RWPE2 (cell line): ENCODE measurements around the gene GAS7.

Experiments
- ATAC-seq: fragments of 200-7000 bp; cut with Tn5 transposase; 3 replicates; pipeline ENCODE4 v1.9.1; 2021; ENCODE audit warnings: low read depth
- DNase-seq: peaks from one replicate; pipeline ENCODE4 v3.0.0-alpha.2; 2020; ENCODE audit warnings: low spot score
- H3K27ac ChIP-seq: fragments of 450-650 bp; 2 replicates; pipeline ENCODE4 v1.5.1; 2017; ENCODE audit warnings: mild to moderate bottlenecking; ENCODE audit not compliant: poor library complexity, severe bottlenecking
- H3K27me3 ChIP-seq: fragments of 250-450 bp; sonication (Bioruptor Pico); 2 replicates; pipeline ENCODE4 v1.5.1; 2021; ENCODE audit warnings: mild to moderate bottlenecking, moderate library complexity; ENCODE audit not compliant: insufficient read depth, poor library complexity, severe bottlenecking
- H3K36me3 ChIP-seq: fragments of 250-450 bp; sonication (Bioruptor Pico); 2 replicates; pipeline ENCODE4 v1.5.1; 2020; ENCODE audit warnings: low read depth, mild to moderate bottlenecking, moderate library complexity
- H3K4me1 ChIP-seq: fragments of 250-450 bp; sonication (Bioruptor Pico); 2 replicates; pipeline ENCODE4 v1.5.1; 2021; ENCODE audit warnings: mild to moderate bottlenecking, moderate library complexity; ENCODE audit not compliant: insufficient read depth, poor library complexity, severe bottlenecking
- H3K4me3 ChIP-seq: fragments of 250-450 bp; sonication (Bioruptor Pico); 2 replicates; pipeline ENCODE4 v1.5.1; 2021; ENCODE audit warnings: mild to moderate bottlenecking, moderate library complexity; ENCODE audit not compliant: severe bottlenecking
- H3K9me3 ChIP-seq: fragments of 250-450 bp; sonication (Bioruptor Pico); 2 replicates; pipeline ENCODE4 v1.5.1; 2021; ENCODE audit warnings: mild to moderate bottlenecking, moderate library complexity; ENCODE audit not compliant: severe bottlenecking
- TF ChIP-seq, protein P1 (sequence below): fragments of 450-650 bp; IDR thresholded peaks from one replicate; pipeline ENCODE4 v1.5.1; 2017; ENCODE audit warnings: mild to moderate bottlenecking, moderate library complexity; ENCODE audit not compliant: poor library complexity, severe bottlenecking

The GAS7 gene

DNA sequence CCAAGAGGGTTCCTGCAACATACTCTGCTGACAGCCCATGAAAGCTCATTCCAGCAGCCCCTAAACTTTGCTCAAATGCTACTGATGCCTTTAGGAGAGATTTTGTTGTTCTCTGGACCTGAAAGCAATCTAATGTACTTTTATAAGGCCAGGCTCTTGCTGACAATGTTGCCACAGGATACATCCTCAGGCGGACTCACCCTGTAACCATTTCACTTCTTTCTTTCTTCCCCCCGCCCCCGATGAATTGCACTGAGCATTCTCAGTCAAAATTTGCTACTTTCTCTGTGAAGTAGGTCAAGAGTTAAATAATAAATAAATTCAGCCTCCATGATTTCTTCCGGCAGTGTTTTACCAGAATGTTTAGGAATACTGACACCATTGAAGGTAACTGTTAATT is 1.5 kb downstream of the GAS7 start:
- no peaks in the 10 kb centered on the region for H3K9me3 ChIP-seq
- peaks cover 37% of the 10 kb centered on the region for H3K27me3 ChIP-seq
- DNase-seq (no peak), ATAC-seq (no peak)
- H3K27ac ChIP-seq, result no peak overlapping the region
- no peaks in the 10 kb centered on the region for H3K36me3 ChIP-seq
- no peak overlapping the region for H3K4me3 ChIP-seq
- H3K4me1 ChIP-seq, result no peaks in the 10 kb centered on the region
- TF ChIP-seq, protein P1, sequence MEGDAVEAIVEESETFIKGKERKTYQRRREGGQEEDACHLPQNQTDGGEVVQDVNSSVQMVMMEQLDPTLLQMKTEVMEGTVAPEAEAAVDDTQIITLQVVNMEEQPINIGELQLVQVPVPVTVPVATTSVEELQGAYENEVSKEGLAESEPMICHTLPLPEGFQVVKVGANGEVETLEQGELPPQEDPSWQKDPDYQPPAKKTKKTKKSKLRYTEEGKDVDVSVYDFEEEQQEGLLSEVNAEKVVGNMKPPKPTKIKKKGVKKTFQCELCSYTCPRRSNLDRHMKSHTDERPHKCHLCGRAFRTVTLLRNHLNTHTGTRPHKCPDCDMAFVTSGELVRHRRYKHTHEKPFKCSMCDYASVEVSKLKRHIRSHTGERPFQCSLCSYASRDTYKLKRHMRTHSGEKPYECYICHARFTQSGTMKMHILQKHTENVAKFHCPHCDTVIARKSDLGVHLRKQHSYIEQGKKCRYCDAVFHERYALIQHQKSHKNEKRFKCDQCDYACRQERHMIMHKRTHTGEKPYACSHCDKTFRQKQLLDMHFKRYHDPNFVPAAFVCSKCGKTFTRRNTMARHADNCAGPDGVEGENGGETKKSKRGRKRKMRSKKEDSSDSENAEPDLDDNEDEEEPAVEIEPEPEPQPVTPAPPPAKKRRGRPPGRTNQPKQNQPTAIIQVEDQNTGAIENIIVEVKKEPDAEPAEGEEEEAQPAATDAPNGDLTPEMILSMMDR, result no peak

DNA sequence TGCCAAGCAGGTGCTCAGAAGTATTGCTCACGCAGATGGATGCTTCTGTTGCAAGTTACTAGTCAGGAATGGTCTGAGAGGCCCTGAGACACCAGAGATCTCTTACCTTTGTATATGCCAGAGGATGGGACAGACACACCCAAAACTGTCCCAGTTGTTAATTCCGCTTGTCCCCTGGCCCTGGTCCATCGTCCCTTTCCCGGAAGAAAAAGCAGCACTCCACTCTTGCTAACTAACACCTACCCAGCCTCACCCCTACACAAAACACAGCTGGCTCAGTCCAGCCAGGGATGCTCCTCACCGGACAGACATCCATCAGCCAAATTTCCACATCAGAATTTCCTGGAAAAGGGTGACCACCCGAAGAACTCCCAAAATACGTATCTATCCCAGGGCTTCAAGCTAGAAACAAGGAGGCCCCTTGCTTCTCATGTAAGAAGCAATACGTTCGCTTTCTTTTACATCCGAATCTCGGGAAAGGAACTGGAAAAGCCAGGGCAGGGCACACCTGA is 2.0 kb downstream of the GAS7 start:
- Histone ChIP-seq H3K36me3 (no peaks in the 10 kb centered on the region), H3K9me3 (no peaks in the 10 kb centered on the region), H3K4me3 (no peak overlapping the region), H3K27me3 (peaks cover 37% of the 10 kb centered on the region), H3K27ac (no peak overlapping the region), H3K4me1 (no peaks in the 10 kb centered on the region)
- TF ChIP-seq, protein P1, result no peak
- ATAC-seq, result no peak
- no peak for DNase-seq

DNA sequence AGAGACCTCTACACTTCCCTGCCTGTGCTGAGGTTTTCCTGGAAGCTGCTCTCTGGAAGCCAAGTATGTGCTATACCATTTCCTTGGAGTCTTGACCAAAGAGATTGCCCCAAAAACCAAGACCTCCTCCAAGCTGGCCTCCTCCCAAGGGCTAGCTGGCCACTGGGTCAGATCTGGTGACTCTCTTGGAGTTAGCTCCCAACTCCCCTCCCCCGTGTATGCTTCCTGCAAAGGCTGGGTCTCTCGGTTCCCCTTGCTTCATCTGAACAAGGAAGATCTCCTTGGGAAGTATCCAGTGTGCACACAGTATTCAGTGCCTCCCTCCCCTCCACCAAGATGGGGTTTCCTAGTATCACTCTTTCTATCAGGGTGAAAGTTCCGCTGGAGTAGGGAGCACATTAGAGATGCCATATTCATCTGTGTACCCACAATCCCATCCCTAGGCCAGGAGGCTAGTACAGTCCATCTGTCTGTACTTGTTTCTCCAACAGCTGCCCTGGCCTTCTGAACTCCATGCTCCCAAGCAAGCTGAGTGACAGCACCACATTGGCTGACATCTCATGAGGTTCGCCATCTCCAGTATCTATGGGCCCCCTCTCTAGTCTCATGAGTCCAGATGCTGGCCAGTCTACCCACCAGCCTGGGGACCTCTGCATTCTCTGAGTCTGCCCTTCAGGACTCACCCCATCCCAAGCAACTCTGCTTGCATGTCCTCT is 3.2 kb downstream of the GAS7 start:
- Histone ChIP-seq H3K27ac (no peak overlapping the region), H3K27me3 (peaks cover 34% of the 10 kb centered on the region), H3K9me3 (no peaks in the 10 kb centered on the region), H3K4me1 (no peaks in the 10 kb centered on the region), H3K4me3 (no peak overlapping the region), H3K36me3 (no peaks in the 10 kb centered on the region)
- no peak for ATAC-seq
- no peak for DNase-seq
- TF ChIP-seq, protein P1, result no peak

DNA sequence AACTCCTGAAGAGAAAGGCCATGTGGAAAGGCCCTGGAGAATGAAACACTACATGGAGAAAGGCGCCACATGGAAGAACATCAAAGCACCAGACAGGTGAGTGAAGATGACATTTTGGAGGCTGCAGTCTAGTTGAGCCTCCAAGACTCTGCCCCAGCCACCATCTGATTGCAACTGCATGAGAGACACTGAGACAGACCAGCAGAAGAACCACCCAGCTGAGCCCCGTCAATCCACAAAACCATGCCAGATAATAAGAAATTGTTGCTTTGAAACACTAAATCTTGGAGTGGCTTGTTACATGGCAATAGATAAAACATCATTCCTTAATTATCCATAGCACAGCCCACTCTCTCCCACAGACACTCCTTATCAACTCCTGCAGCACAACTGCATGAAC is 4.8 kb downstream of the GAS7 start:
- Histone ChIP-seq H3K4me3 (no peak overlapping the region), H3K9me3 (no peaks in the 10 kb centered on the region), H3K4me1 (no peaks in the 10 kb centered on the region), H3K27me3 (peaks cover 26% of the 10 kb centered on the region), H3K36me3 (no peaks in the 10 kb centered on the region), H3K27ac (no peak overlapping the region)
- DNase-seq, result no peak
- no peak for ATAC-seq
- TF ChIP-seq, protein P1, result no peak

DNA sequence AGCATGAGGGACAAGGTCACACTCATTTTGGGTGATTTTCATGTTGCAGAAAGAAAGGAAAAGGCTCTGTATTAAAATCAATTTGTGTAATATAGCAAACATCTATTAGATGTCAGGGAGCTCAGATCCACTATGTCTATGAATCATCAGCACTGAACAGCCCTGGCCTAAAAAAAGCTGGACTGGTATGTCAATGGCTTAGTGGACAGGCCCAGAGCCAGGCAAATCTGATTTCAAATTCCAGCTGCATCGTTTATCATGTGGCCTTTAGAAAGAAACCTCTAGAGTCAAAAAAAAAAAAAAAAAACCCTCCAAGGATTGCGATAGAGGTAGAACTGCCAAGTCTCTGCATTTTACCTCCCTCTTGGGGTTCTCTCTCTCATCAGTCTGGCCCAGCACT is 5.4 kb downstream of the GAS7 start:
- ATAC-seq (no peak), DNase-seq (no peak)
- peaks cover 24% of the 10 kb centered on the region for H3K27me3 ChIP-seq
- H3K27ac ChIP-seq, result no peak overlapping the region
- no peaks in the 10 kb centered on the region for H3K4me1 ChIP-seq
- no peaks in the 10 kb centered on the region for H3K9me3 ChIP-seq
- H3K4me3 ChIP-seq, result no peak overlapping the region
- TF ChIP-seq, protein P1, result no peak
- H3K36me3 ChIP-seq, result no peaks in the 10 kb centered on the region
